ENCODE measurements around the gene CLEC16A.

Gene CLEC16A

GRCh38 chr16:10988879-10989278 lies 44.5 kb downstream of the CLEC16A start:
- Histone ChIP-seq H3K4me3 (ENCODE audit: low read length) (no peak overlapping the region), H3K27me3 (ENCODE audit: insufficient read depth, low read length, poor library complexity) (no peaks in the 10 kb centered on the region), H2BK5ac (ENCODE audit: low read length) (no peak overlapping the region), H3K36me3 (ENCODE audit: control insufficient read depth, insufficient read depth, low read length) (no peaks in the 10 kb centered on the region), H3K56ac (ENCODE audit: low read length) (no peak overlapping the region), H3K79me2 (ENCODE audit: control insufficient read depth, insufficient read depth, low read length) (no peaks in the 10 kb centered on the region), H3K79me1 (ENCODE audit: low read length) (no peaks in the 10 kb centered on the region), H2BK120ac (ENCODE audit: low read depth, low read length) (no peak overlapping the region), H3K4me2 (ENCODE audit: low read length) (no peak overlapping the region), H3K4ac (ENCODE audit: low read depth, low read length) (no peak overlapping the region), H2AK5ac (ENCODE audit: low read length) (no peak overlapping the region), H3K23ac (ENCODE audit: low read length) (no peak overlapping the region), H2BK15ac (replicated peaks; ENCODE audit: low read depth) (no peak overlapping the region), H3K27ac (ENCODE audit: low read depth, low read length) (no peak overlapping the region), H3K18ac (ENCODE audit: low read length) (no peak overlapping the region), H4K8ac (ENCODE audit: low read depth, low read length) (no peak overlapping the region), H3K9ac (ENCODE audit: low read length) (no peak overlapping the region), H4K5ac (ENCODE audit: low read length) (no peak overlapping the region), H3K4me1 (ENCODE audit: control insufficient read depth, low read depth, low read length) (peaks cover 9% of the 10 kb centered on the region)
- WGBS (ENCODE audit: extremely low coverage, insufficient coverage, low lambda C conversion rate), result no CpG with 5 or more reads among the region's 6 CpGs
- no peak for DNase-seq

DNA sequence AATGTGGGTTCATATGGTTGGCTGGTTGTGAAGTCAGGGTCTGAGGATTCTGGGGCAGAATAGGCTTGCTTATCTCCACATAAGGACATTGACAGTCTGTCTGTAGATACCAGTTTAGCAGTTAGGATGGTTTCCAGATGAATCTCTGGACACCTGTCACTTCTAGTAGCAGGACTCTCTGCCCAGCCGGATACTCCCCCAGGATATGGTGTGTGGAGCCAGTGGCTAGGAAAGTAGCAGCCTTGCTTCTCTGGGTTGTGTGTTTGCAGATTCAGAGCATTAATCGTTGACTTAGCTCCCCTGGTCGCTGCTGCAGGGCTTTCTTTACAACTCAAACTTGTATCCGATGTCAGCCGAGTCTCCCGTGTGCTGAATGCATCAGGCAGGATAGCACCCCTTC lies 45.2 kb downstream of the CLEC16A start:
- H2BK120ac ChIP-seq (ENCODE audit: low read depth, low read length), result no peak overlapping the region
- H3K27me3 ChIP-seq (ENCODE audit: insufficient read depth, low read length, poor library complexity), result no peaks in the 10 kb centered on the region
- no peak overlapping the region for H4K5ac ChIP-seq (ENCODE audit: low read length)
- no peak overlapping the region for H3K4me2 ChIP-seq (ENCODE audit: low read length)
- no peak for DNase-seq
- H2BK15ac ChIP-seq (replicated peaks; ENCODE audit: low read depth), result no peak overlapping the region
- H2AK5ac ChIP-seq (ENCODE audit: low read length), result no peak overlapping the region
- H3K4me3 ChIP-seq (ENCODE audit: low read length), result no peak overlapping the region
- H3K23ac ChIP-seq (ENCODE audit: low read length), result no peak overlapping the region
- H3K79me2 ChIP-seq (ENCODE audit: control insufficient read depth, insufficient read depth, low read length), result no peaks in the 10 kb centered on the region
- H4K8ac ChIP-seq (ENCODE audit: low read depth, low read length), result no peak overlapping the region
- H3K18ac ChIP-seq (ENCODE audit: low read length), result no peak overlapping the region
- H3K4me1 ChIP-seq (ENCODE audit: control insufficient read depth, low read depth, low read length), result peaks cover 9% of the 10 kb centered on the region
- H3K36me3 ChIP-seq (ENCODE audit: control insufficient read depth, insufficient read depth, low read length), result no peaks in the 10 kb centered on the region
- no peak overlapping the region for H2BK5ac ChIP-seq (ENCODE audit: low read length)
- no peak overlapping the region for H3K56ac ChIP-seq (ENCODE audit: low read length)
- H3K79me1 ChIP-seq (ENCODE audit: low read length), result no peaks in the 10 kb centered on the region
- H3K9ac ChIP-seq (ENCODE audit: low read length), result no peak overlapping the region
- no peak overlapping the region for H3K27ac ChIP-seq (ENCODE audit: low read depth, low read length)
- WGBS (ENCODE audit: extremely low coverage, insufficient coverage, low lambda C conversion rate), result no CpG with 5 or more reads among the region's 6 CpGs
- H3K4ac ChIP-seq (ENCODE audit: low read depth, low read length), result no peak overlapping the region

GRCh38 chr16:10990378-10990777 lies 46.0 kb downstream of the CLEC16A start:
- H3K9ac ChIP-seq (ENCODE audit: low read length), result no peak overlapping the region
- H2BK120ac ChIP-seq (ENCODE audit: low read depth, low read length), result no peak overlapping the region
- no peaks in the 10 kb centered on the region for H3K79me1 ChIP-seq (ENCODE audit: low read length)
- H3K27me3 ChIP-seq (ENCODE audit: insufficient read depth, low read length, poor library complexity), result no peaks in the 10 kb centered on the region
- WGBS (ENCODE audit: extremely low coverage, insufficient coverage, low lambda C conversion rate), result no CpG with 5 or more reads among the region's 5 CpGs
- no peak overlapping the region for H3K4me2 ChIP-seq (ENCODE audit: low read length)
- no peak overlapping the region for H2BK15ac ChIP-seq (replicated peaks; ENCODE audit: low read depth)
- no peak overlapping the region for H3K18ac ChIP-seq (ENCODE audit: low read length)
- no peak overlapping the region for H2BK5ac ChIP-seq (ENCODE audit: low read length)
- no peak overlapping the region for H3K4ac ChIP-seq (ENCODE audit: low read depth, low read length)
- H4K5ac ChIP-seq (ENCODE audit: low read length), result no peak overlapping the region
- no peak overlapping the region for H3K4me3 ChIP-seq (ENCODE audit: low read length)
- H3K27ac ChIP-seq (ENCODE audit: low read depth, low read length), result no peak overlapping the region
- no peaks in the 10 kb centered on the region for H3K79me2 ChIP-seq (ENCODE audit: control insufficient read depth, insufficient read depth, low read length)
- no peak overlapping the region for H2AK5ac ChIP-seq (ENCODE audit: low read length)
- H3K4me1 ChIP-seq (ENCODE audit: control insufficient read depth, low read depth, low read length), result peaks cover 9% of the 10 kb centered on the region
- H3K36me3 ChIP-seq (ENCODE audit: control insufficient read depth, insufficient read depth, low read length), result no peaks in the 10 kb centered on the region
- DNase-seq, result no peak
- no peak overlapping the region for H3K56ac ChIP-seq (ENCODE audit: low read length)
- H4K8ac ChIP-seq (ENCODE audit: low read depth, low read length), result no peak overlapping the region
- no peak overlapping the region for H3K23ac ChIP-seq (ENCODE audit: low read length)

DNA sequence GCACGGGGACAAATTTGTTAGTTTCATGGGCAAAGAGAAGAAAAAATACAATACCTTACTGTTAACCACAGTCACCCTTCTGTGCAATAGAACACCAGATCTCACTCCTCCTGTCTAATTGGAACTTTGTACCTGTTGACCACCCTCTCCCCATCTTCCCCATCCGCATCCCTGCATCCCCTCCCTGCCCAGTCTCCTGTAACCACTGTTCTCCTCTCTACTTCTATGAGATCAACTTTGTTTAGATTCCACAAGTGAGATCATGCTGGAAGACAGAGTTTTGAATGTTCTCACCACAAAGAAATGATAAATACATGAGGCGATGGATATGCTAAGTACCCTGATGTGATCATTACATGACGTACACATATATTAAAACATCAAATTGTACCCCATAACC lies 47.7 kb downstream of the CLEC16A start:
- H3K4me2 ChIP-seq (ENCODE audit: low read length), result no peak overlapping the region
- no peaks in the 10 kb centered on the region for H3K36me3 ChIP-seq (ENCODE audit: control insufficient read depth, insufficient read depth, low read length)
- no peak overlapping the region for H2AK5ac ChIP-seq (ENCODE audit: low read length)
- H3K79me2 ChIP-seq (ENCODE audit: control insufficient read depth, insufficient read depth, low read length), result no peaks in the 10 kb centered on the region
- H4K8ac ChIP-seq (ENCODE audit: low read depth, low read length), result no peak overlapping the region
- H3K27ac ChIP-seq (ENCODE audit: low read depth, low read length), result no peak overlapping the region
- H2BK120ac ChIP-seq (ENCODE audit: low read depth, low read length), result no peak overlapping the region
- no peak overlapping the region for H3K4me3 ChIP-seq (ENCODE audit: low read length)
- no peak overlapping the region for H3K18ac ChIP-seq (ENCODE audit: low read length)
- no peak overlapping the region for H3K23ac ChIP-seq (ENCODE audit: low read length)
- no peak for DNase-seq
- H3K4ac ChIP-seq (ENCODE audit: low read depth, low read length), result no peak overlapping the region
- H4K5ac ChIP-seq (ENCODE audit: low read length), result no peak overlapping the region
- H3K4me1 ChIP-seq (ENCODE audit: control insufficient read depth, low read depth, low read length), result peaks cover 9% of the 10 kb centered on the region
- no CpG with 5 or more reads among the region's 4 CpGs for WGBS (ENCODE audit: extremely low coverage, insufficient coverage, low lambda C conversion rate)
- no peak overlapping the region for H3K56ac ChIP-seq (ENCODE audit: low read length)
- no peak overlapping the region for H2BK15ac ChIP-seq (replicated peaks; ENCODE audit: low read depth)
- H3K79me1 ChIP-seq (ENCODE audit: low read length), result no peaks in the 10 kb centered on the region
- H2BK5ac ChIP-seq (ENCODE audit: low read length), result no peak overlapping the region
- no peak overlapping the region for H3K9ac ChIP-seq (ENCODE audit: low read length)
- no peaks in the 10 kb centered on the region for H3K27me3 ChIP-seq (ENCODE audit: insufficient read depth, low read length, poor library complexity)

GRCh38 chr16:10992797-10993196 lies 48.4 kb downstream of the CLEC16A start:
- H2BK5ac ChIP-seq (ENCODE audit: low read length), result no peak overlapping the region
- H3K18ac ChIP-seq (ENCODE audit: low read length), result no peak overlapping the region
- H2BK15ac ChIP-seq (replicated peaks; ENCODE audit: low read depth), result no peak overlapping the region
- H3K36me3 ChIP-seq (ENCODE audit: control insufficient read depth, insufficient read depth, low read length), result no peaks in the 10 kb centered on the region
- no peak overlapping the region for H2BK120ac ChIP-seq (ENCODE audit: low read depth, low read length)
- H3K27me3 ChIP-seq (ENCODE audit: insufficient read depth, low read length, poor library complexity), result no peaks in the 10 kb centered on the region
- H3K9ac ChIP-seq (ENCODE audit: low read length), result no peak overlapping the region
- no peaks in the 10 kb centered on the region for H3K79me1 ChIP-seq (ENCODE audit: low read length)
- H3K27ac ChIP-seq (ENCODE audit: low read depth, low read length), result no peak overlapping the region
- no peak overlapping the region for H2AK5ac ChIP-seq (ENCODE audit: low read length)
- no peak overlapping the region for H3K23ac ChIP-seq (ENCODE audit: low read length)
- no CpG with 5 or more reads among the region's 5 CpGs for WGBS (ENCODE audit: extremely low coverage, insufficient coverage, low lambda C conversion rate)
- H3K4me3 ChIP-seq (ENCODE audit: low read length), result no peak overlapping the region
- H3K4me2 ChIP-seq (ENCODE audit: low read length), result no peak overlapping the region
- H4K5ac ChIP-seq (ENCODE audit: low read length), result no peak overlapping the region
- DNase-seq, result peak; percentile 70
- H3K56ac ChIP-seq (ENCODE audit: low read length), result peak overlapping the region; percentile 31
- H3K4me1 ChIP-seq (ENCODE audit: control insufficient read depth, low read depth, low read length), result peaks cover 9% of the 10 kb centered on the region
- H4K8ac ChIP-seq (ENCODE audit: low read depth, low read length), result no peak overlapping the region
- H3K4ac ChIP-seq (ENCODE audit: low read depth, low read length), result no peak overlapping the region
- H3K79me2 ChIP-seq (ENCODE audit: control insufficient read depth, insufficient read depth, low read length), result no peaks in the 10 kb centered on the region

DNA sequence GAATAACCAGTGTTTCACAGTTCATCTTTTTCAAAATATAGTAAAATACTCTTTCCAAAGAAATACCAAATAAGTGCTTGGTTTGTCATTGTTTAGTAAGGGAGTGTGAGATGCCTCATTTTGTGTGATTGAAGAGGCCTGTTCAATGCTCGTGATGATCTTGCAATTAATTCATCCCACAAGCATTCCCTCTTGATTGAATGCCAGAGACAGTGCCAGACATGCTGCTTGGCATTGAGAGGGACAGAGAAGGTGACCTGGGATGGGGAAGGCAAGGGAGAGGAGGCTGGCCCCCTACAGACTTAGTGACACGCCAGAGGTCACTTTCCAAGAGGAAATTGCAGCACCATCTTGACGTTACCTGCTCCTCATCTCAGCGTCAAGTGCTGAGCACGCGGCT lies 49.3 kb downstream of the CLEC16A start:
- no peak overlapping the region for H3K23ac ChIP-seq (ENCODE audit: low read length)
- no CpG with 5 or more reads among the region's 6 CpGs for WGBS (ENCODE audit: extremely low coverage, insufficient coverage, low lambda C conversion rate)
- H3K27me3 ChIP-seq (ENCODE audit: insufficient read depth, low read length, poor library complexity), result no peaks in the 10 kb centered on the region
- no peak overlapping the region for H3K9ac ChIP-seq (ENCODE audit: low read length)
- no peak overlapping the region for H2BK15ac ChIP-seq (replicated peaks; ENCODE audit: low read depth)
- H3K4me3 ChIP-seq (ENCODE audit: low read length), result no peak overlapping the region
- H3K4me2 ChIP-seq (ENCODE audit: low read length), result no peak overlapping the region
- no peak overlapping the region for H2BK5ac ChIP-seq (ENCODE audit: low read length)
- no peak overlapping the region for H3K56ac ChIP-seq (ENCODE audit: low read length)
- H3K79me1 ChIP-seq (ENCODE audit: low read length), result no peaks in the 10 kb centered on the region
- no peak overlapping the region for H3K18ac ChIP-seq (ENCODE audit: low read length)
- H2BK120ac ChIP-seq (ENCODE audit: low read depth, low read length), result no peak overlapping the region
- H3K27ac ChIP-seq (ENCODE audit: low read depth, low read length), result no peak overlapping the region
- no peaks in the 10 kb centered on the region for H3K36me3 ChIP-seq (ENCODE audit: control insufficient read depth, insufficient read depth, low read length)
- H3K79me2 ChIP-seq (ENCODE audit: control insufficient read depth, insufficient read depth, low read length), result no peaks in the 10 kb centered on the region
- peaks cover 9% of the 10 kb centered on the region for H3K4me1 ChIP-seq (ENCODE audit: control insufficient read depth, low read depth, low read length)
- H4K8ac ChIP-seq (ENCODE audit: low read depth, low read length), result no peak overlapping the region
- DNase-seq, result no peak
- H3K4ac ChIP-seq (ENCODE audit: low read depth, low read length), result no peak overlapping the region
- no peak overlapping the region for H2AK5ac ChIP-seq (ENCODE audit: low read length)
- no peak overlapping the region for H4K5ac ChIP-seq (ENCODE audit: low read length)
